Ammon's horn (tissue), 1 donor: ENCODE results near the gene OSBPL3.

Experiments used
- DNase-seq: peaks from one replicate; pipeline ENCODE4 v3.0.0-alpha.2; 2016; ENCODE audit warnings: low spot score

Gene OSBPL3

DNA sequence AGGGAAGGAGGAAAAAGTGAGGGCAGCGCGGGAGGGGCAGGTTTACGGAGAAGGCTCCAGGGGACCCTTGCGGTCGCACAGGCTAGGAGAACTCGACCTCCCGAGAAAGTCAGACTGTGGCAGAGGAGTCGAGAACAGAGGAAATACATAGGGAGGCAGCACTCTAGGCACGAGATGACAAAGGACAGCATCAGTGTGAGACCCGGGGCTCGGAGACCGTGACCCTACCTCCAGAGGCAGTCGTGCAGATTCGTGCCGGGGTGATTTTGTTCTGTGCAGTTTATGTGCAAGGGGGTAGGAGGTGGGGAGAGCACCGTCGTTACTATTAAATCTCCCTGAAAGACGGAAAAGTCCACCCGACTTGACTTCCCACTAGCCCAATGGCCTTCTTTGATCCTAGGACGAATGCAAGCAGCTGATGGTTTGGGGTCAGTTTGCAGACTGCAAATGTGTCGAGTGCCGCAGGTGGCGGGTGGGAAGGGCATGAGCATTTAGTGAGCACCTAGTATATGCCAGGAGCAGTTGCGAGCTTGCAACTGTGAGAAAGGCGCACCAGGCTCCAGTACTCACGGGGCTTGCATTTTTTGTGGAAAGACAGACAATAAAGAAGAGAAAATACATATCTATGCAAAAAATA lies 674 bp upstream of the OSBPL3 start:
- DNase-seq, result no peak

DNA sequence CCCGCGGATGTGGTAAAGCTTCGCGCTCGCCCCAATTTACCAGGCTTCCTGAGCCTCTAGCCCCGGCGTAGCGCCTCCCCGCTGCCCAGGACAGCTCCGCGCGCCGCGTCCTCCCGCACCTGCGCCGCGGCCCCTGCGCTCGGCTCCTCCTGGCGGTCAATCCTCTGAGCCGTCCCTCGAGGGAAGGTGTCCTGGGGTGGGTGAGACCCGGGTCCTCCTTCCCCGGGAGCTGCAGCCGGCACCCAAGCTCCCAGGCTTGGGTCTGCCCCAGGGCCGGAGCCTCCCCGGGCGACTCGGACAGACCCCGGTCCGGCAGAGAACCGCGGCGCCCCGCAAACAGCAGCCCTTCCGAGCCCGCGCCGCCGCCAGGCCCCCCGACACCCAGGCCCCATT lies 512 bp downstream of the OSBPL3 start:
- peak; percentile 52 for DNase-seq

DNA sequence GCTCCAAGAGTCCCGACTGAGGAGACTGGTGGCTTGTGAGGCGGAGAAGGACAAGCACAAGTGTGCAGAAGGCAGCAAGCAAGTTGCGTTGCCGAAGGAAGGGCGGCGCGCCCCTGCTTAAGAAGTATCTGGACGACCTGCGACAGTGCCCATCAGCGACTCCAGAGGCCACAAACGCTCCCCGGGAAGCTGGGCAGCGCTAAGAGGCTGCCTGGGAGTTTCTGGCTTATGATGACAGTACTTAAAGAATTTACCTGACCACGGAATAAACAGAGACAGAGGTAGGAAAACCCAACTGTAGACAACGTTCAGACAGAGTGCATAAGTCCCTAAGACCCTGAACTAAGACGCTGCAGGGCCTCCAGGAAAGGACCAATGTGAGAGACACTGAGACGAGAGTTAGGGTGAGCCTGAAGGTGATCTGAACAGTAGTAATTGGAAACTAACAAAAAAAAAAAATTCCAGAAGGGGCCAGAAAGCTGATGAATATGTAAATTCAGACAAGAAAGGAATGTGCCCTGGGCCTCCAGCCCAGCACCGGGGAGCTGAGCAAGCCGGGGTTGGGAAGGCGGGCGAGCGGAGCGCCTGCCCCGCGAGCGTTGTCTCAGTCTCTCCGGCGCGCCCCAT lies 1.0 kb downstream of the OSBPL3 start:
- peak; percentile 14 for DNase-seq

DNA sequence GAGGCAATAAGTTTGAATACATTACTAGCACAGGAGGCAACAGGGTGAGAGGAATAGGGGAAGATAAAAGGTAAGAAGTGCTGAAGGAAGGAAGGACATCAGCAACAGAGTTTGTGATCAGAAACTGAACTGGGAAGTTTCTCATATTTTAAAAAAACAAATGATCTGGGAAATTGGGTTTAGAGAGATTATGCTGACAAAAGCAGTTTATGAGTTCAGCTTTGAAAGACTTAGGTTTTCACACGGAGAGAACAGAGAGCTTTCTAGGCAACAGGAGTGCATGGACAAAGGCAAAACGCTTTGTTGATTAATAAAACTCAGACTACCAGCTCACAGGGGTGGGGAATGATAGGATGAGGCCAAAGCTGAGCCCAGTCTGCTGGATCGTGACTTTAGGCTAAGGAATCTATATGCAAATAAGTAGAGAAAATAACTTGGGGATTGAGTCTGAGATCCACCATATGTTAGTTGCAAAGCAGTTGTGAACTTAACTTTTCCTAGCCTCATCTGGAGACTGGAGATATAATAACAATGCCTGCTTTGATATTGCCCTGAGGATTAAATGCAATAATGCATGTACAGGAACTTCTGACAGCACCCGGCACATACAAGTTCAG lies 4.2 kb downstream of the OSBPL3 start:
- no peak for DNase-seq

DNA sequence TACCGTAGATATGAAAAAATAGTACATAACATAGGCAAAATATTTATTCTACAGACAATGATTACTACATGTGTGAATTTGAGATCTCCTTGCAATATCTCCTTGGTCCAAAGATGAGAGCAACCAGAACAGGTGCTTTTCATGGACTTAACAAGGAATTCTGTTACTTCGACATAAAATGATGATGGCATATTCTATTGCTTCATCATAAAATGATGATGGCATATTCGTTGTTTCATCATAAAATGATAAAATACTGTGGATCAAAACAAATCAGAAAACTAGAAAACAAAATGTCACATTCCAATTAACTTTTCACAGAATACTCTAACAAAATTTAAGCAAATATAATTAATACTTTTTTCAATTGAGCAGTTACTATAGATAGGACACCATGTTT lies 4.8 kb downstream of the OSBPL3 start:
- DNase-seq, result no peak

DNA sequence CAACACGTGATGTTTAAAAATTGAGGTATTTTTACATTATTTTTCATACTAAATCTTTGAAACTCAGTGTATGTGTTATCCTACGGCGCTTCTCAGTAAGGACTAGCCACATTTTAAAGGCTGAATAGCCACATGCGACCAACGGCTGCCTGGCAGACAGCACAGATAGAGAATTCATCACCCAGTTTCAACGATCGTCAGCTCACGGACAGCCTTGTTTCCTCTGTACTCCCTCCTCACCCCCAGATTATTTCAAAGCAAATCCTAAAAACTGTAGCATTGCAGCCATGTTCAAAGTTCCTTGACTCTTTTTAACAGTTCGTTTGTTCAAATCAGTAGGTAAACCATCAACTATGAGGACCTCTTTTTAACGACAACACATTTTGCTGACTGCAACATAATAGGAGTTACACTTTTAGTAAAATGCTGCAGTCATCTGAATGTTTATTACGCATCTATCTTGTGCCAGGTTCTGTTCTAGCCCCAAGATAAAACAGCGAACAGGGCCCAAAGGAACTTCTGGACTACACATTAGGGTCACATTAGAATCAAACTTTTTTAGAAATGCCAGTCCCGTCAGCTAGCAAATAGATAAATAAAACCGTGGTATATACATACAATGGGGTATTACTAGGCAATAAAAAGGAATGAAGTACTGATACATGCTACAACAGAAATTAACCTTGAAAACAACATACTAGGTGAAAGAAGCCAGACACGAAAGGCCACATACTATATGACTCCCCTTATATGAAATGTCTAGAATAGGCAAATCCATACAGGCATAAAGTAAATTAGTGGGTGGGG lies 5.7 kb downstream of the OSBPL3 start:
- DNase-seq, result no peak

DNA sequence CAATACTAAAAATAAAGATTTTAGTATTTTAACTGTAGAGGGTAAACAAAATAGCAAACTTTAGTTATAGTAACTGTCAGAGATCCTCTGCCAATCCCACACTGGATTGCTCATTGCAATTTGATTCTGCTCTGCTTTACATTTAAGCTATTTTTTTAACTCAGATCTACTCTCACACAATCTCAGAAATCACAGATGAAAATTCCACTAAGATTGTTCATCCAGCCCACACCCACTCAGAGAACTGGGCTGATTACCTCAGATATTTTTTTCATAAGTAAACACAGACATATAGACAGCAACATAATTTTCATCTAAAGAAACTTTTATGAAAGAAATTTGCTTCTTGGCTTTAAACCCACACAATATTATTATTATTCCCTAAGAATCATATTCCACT lies 7.0 kb downstream of the OSBPL3 start:
- no peak for DNase-seq

DNA sequence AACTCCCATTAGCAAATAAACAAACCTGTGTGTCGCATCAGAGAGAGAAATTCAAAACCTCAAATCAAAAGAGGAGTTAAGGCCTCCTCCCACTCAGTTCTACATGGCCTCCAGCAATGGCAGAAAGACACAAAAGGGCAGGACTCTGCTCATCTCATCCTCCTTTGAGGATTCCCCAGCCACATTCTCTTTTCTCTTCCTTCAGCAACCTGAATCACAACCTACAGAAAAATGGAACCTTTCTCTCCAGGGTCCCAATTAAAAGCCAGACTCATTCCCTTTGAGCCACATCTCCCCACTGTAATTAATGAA lies 7.9 kb downstream of the OSBPL3 start:
- DNase-seq, result no peak

DNA sequence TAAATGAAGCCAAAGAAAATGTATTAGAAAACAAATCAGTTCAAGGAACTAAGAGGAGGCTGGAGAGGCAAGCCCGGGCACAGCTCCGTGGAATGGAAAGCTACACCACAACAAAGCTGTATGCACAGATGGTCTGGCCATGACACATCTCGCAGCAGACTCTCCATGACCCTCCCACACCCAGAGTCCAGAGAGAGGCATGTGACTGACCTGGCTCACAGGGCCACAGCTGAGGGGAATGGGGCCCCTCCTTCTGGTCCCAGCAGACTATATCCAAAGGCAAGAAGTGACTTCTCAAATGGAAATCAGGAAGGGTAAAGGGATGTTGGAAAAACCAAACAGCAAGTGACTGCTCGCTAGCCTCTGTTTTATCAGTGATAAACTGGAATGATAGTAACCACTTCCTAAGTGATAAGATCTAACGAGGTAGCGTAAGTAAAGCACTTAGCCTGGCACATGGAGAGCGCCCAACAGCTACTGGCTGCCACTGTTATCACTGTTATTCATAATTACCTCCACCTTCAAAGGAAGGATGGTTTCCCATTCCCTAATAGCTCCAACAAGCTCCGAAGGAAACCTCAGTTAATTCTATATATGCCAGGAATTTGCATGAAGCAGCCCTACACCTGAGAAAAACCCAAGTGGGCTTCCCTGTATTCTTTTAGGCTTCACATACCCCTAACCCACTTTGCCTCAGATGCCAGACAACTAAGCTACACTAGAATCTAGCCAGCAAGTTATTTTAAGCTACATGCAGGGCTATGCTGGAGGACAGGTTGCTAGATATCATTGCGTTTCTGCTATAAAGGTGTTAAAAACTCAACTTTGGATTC lies 8.4 kb downstream of the OSBPL3 start:
- DNase-seq, result no peak

DNA sequence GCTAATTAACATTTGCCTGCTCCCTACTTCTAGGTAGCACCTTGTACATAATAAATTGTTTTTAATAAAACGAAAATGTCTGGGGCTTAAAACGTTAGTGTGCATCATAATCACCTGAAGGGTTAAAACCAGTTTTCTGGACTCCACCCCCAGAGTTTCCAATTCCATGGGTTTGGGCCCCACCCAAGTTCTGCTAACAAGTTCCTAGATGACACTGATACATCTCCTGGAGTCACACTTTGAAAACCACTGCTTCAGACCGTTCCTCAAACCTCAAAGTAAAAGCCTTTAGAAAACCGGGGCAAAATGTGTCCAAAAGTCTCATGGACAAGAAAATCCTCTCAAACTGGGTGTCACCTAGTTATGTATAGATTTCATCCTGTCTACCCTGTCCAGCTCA lies 9.3 kb downstream of the OSBPL3 start:
- no peak for DNase-seq

DNA sequence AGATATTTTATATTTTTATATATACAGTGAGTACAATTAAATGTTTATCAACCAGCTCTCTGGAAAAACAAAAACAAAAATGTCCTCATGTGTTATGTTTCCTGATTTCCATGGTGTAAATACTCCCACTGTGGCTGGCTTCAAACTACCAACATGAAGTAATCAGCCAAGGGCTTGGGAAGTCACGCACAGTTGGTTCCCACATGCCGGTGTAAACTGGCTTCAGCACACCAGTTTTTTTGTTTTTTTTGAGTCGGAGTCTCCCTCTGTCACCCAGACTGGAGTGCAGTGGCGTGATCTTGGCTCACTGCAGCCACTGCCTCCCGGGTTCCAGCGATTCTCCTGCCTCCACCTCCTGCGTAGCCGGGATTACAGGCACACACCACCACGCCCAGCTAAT lies 11.8 kb downstream of the OSBPL3 start:
- DNase-seq, result no peak

DNA sequence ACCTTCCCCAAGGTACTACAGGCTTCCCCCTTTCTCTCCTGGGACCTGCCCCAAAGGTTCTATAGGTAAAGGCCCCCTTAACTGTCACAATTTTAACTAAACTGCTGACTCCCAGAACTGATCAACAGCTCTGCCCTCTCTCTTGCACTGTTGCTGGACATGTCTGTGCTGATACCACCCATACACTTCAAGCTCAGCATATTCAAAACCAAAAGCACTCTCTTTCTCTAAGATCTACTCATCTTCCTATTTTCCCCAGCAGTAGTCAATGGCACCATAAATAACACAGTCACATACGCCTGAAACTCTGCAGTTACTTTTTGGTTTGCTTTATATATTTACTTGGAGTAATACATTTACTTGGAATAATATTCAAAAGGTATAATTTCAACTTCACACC lies 12.3 kb downstream of the OSBPL3 start:
- DNase-seq, result no peak

DNA sequence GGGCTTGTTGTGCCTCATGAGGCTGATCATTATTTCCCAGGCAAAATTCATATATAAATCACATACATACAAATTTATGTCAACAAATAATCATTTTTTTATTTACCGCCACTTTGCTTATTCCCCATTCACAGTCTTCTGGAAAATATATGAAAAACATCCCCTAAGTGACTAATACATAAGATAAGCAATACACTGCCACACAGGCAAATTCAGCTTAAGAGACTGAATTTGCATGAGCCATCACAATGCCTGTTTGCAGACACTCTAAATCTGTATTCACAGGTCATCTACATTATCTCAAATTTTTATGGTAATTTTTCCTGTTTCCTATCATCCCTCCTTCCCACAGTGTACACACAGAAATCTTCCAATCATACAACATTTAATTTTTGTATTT lies 13.2 kb downstream of the OSBPL3 start:
- DNase-seq, result no peak

DNA sequence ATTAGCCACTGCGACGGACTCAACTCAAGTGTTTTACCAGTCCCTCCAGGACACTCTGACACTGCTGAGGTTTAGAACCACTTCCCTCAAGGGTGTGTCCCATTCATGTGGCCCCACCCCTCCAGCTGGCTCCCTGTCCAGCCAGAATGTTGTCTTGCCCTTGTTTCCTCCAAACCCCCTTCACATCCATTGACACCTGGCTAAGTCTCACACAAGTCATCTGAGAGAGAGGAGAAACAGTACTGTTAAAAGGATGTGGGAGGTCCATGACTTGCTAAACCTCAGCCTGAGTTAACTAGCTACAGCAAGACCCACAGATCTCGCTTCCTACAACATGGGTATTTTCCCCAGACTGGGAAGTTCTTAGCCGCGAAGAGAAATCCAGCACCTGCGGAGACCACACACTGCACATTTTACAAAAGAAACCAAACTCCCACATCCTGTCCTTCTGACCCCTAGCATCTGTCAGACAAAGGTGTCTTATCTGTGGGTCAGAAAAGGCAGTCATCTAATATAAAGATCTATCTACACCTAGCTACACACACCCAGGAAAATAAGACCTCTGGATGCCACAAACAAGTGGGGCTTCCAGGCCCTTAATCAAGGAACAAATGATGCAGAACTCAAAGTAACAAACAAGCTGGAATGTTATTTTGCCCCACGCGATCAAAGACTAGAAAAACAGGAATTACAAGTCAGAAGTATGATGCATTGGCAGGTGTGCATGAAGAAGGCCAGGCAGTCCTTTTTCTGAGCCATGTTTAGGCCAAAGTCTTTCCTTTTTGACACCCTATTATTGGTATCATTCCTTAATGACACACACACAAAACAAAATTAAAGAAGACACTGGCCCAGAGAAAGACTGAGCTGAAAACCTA lies 13.9 kb downstream of the OSBPL3 start:
- no peak for DNase-seq

DNA sequence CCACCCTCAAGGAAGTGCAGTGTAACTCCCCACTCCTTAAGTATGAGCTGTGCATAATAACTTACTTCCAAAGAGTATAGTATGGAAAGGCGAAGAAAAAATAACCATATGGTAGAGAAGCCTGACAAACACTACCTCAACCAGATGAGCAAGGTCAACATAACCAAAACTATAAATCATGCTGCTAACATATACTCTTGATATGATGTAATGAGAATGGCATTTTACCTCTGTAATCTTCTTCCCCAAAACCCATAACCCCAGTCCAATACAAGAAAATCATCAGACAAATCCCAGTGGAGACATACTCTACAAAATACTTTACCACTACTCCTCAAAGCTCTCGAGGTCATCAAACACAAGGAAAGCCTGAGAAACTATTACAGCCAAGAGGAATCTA lies 15.8 kb downstream of the OSBPL3 start:
- no peak for DNase-seq

DNA sequence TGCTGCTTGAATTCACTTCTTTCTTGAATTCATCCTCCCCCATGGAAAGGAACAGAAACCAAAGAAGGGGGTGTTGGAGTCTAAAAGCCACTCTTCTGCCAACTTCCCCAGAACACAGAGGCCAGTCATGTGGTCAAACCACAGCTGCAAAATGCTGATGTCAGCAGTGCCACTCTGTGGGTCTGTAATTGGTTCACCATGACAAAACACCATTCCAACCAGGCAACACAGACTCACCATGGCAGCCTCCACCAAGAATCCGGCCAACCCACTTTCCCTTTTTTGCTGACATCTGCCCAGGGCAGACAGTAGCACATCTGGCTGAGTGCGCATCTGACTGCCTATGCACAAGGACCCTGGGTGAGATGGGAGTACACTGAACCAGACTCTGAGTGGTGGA lies 16.8 kb downstream of the OSBPL3 start:
- DNase-seq, result peak; percentile 87

DNA sequence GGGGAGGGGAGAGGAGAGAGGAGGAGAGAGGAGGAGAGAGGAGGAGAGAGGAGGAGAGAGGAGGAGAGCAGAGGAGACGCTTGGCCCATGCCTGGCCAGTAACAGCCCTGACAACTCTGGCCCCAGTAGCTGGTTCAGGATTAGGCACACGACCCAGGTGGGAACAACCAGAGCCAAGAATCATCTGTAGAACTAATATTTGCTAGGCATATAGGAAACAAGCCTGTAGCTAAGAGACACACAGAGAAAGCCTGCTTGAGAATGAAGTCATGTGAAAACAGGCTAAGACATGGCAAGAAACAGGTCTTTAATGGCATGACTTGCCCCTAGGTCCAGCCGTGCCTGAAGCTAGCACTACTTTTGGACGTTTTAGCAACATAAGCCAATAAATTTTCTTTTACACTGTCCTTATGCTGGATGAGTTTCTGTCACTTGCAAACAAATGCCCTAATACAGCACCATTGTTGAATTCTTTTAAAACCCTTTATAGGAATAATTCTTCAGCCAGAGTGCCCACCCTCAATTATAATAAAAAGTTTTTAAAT lies 17.5 kb downstream of the OSBPL3 start:
- no peak for DNase-seq

DNA sequence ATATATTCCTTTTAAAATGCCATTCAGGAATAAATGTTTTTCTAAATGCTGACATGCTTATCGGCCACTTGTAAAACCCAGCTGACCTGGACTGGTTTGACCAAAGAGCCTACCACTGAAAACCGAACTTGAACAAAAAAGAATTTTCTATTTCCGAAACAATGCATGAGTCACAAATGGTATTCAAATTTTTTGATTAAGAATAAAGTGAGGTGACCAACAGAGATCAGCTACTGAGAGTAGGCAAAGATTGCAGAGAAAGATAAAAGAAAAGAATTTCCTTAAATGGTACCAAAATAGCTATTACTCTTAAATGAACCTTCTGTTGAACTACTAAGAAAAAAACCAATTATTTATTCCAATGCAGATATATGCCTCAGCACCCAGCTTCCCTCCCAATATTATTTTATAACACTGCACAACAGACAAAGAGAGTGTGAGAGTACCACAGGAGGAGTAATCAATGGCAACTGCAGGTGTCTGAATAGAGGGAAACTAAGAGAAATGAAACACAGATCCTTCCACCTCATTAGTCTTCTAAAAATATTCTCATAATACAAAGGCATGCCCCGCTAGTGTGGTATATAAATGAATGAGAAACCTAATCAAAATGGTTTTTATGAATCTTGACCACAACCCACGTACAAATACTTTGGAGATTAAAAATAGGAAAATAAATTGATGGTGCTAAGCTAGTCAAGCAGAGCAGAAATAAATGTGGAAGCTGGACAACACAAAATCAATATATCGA lies 20.1 kb downstream of the OSBPL3 start:
- DNase-seq, result no peak

DNA sequence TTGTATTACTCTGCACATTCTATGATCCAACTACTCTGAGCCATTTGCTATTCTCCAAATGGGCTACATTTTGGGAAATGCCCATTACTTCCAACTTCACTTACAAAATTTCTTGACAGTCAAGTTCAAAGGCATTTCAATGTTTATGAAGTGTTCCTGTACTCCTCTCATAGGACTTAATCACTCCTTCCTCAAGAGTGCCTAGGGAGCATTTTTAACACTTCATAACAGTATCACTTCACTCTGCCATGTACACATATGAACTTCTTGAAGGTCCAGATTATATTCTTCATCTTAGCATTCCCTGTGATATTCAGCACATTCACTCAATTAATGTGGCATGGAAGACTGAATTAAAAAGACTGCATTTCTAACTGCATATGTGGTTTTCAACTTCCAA lies 21.6 kb downstream of the OSBPL3 start:
- DNase-seq, result no peak

DNA sequence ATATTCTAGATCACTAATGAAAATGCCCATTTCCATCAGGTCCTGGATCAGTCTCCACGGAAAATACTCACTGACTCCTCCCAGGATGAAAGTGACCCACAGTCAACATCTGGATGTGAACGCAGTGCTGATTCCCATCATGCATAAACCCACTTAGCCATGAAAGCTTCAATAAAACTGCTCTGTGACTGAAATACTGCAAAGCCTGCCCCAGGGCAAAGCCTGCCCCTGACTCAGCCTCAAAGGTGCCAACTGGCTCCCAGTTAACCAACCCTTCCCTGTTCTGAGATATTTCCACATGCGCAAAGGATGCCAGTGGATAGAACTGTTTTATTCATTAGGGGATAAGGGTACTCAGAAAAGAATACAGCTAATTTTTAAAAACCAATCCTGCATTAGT lies 24.0 kb downstream of the OSBPL3 start:
- no peak for DNase-seq
